ENCODE data around the gene ZSCAN22.

Gene ZSCAN22

GRCh38 chr19:58350871-58351557, 24.2 kb downstream of the ZSCAN22 start:
- H3K4me1 ChIP-seq (ENCODE audit: control insufficient read depth, insufficient read depth, low read length): no peaks in the 10 kb centered on the region
- H3K4me3 ChIP-seq (ENCODE audit: low read length): no peak overlapping the region
- H3K36me3 ChIP-seq (ENCODE audit: control insufficient read depth, insufficient read depth, low read length): no peaks in the 10 kb centered on the region; the same call in 1 of the 2 replicates
- no CpG with 5 or more reads among the region's 34 CpGs for WGBS (ENCODE audit: insufficient coverage, insufficient read length)
- no peaks in the 10 kb centered on the region; the same call in 1 of the 2 replicates for H3K27me3 ChIP-seq (ENCODE audit: control insufficient read depth, insufficient read depth, low read length)
- no peak for DNase-seq (ENCODE audit: low read depth, low spot score)
- no peak overlapping the region for H3K27ac ChIP-seq (ENCODE audit: low read length)
- H3K9me3 ChIP-seq (ENCODE audit: control insufficient read depth, insufficient read depth, low read length): no peaks in the 10 kb centered on the region

- no peaks in the 10 kb centered on the region; the same call in 1 of the 2 replicates for H3K27me3 ChIP-seq (ENCODE audit: control insufficient read depth, insufficient read depth, low read length)
- DNase-seq (ENCODE audit: low read depth, low spot score): no peak
- WGBS (ENCODE audit: insufficient coverage, insufficient read length): no CpG with 5 or more reads among the region's 9 CpGs
- H3K27ac ChIP-seq (ENCODE audit: low read length): no peak overlapping the region
- H3K9me3 ChIP-seq (ENCODE audit: control insufficient read depth, insufficient read depth, low read length): no peaks in the 10 kb centered on the region
- no peaks in the 10 kb centered on the region for H3K4me1 ChIP-seq (ENCODE audit: control insufficient read depth, insufficient read depth, low read length)
- peaks cover 1% of the 10 kb centered on the region; the same call in 1 of the 2 replicates for H3K36me3 ChIP-seq (ENCODE audit: control insufficient read depth, insufficient read depth, low read length)
- H3K4me3 ChIP-seq (ENCODE audit: low read length): no peak overlapping the region
Measured at GRCh38 chr19:58351558-58351878, 24.7 kb downstream of the ZSCAN22 start.

- DNase-seq (ENCODE audit: low read depth, low spot score): no peak
- WGBS (ENCODE audit: insufficient coverage, insufficient read length): no CpG with 5 or more reads among the region's 23 CpGs
- Histone ChIP-seq H3K4me3 (ENCODE audit: low read length) (no peak overlapping the region), H3K4me1 (ENCODE audit: control insufficient read depth, insufficient read depth, low read length) (no peaks in the 10 kb centered on the region), H3K27ac (ENCODE audit: low read length) (no peak overlapping the region), H3K36me3 (ENCODE audit: control insufficient read depth, insufficient read depth, low read length) (peaks cover 5% of the 10 kb centered on the region; the same call in 1 of the 2 replicates), H3K27me3 (ENCODE audit: control insufficient read depth, insufficient read depth, low read length) (no peaks in the 10 kb centered on the region; the same call in 1 of the 2 replicates), H3K9me3 (ENCODE audit: control insufficient read depth, insufficient read depth, low read length) (no peaks in the 10 kb centered on the region)
Measured at GRCh38 chr19:58351990-58352755, 25.4 kb downstream of the ZSCAN22 start.

- H3K36me3 ChIP-seq (ENCODE audit: control insufficient read depth, insufficient read depth, low read length): peaks cover 5% of the 10 kb centered on the region; the same call in 1 of the 2 replicates
- H3K27me3 ChIP-seq (ENCODE audit: control insufficient read depth, insufficient read depth, low read length): no peaks in the 10 kb centered on the region
- WGBS (ENCODE audit: insufficient coverage, insufficient read length): no CpG with 5 or more reads among the region's 26 CpGs
- DNase-seq (ENCODE audit: low read depth, low spot score): no peak
- no peak within 1 kb of the TSS for H3K4me3 ChIP-seq (ENCODE audit: low read length)
- H3K27ac ChIP-seq (ENCODE audit: low read length): no peak within 1 kb of the TSS
- peaks cover 1% of the 10 kb centered on the region; the same call in 1 of the 2 replicates for H3K4me1 ChIP-seq (ENCODE audit: control insufficient read depth, insufficient read depth, low read length)
- no peaks in the 10 kb centered on the region for H3K9me3 ChIP-seq (ENCODE audit: control insufficient read depth, insufficient read depth, low read length)
Measured at GRCh38 chr19:58352760-58353671, 26.2 kb downstream of the ZSCAN22 start, which contains the start of gene A1BG. Gene A1BG, minus strand, starts transcription at chr19:58353492. Its CDS starts 55 bp downstream, at chr19:58353437.

- Histone ChIP-seq H3K4me1 (ENCODE audit: control insufficient read depth, insufficient read depth, low read length) (peaks cover 2% of the 10 kb centered on the region; the same call in 1 of the 2 replicates), H3K36me3 (ENCODE audit: control insufficient read depth, insufficient read depth, low read length) (peaks cover 5% of the 10 kb centered on the region; the same call in 1 of the 2 replicates), H3K9me3 (ENCODE audit: control insufficient read depth, insufficient read depth, low read length) (no peaks in the 10 kb centered on the region), H3K4me3 (ENCODE audit: low read length) (no peak overlapping the region), H3K27ac (ENCODE audit: low read length) (no peak overlapping the region), H3K27me3 (ENCODE audit: control insufficient read depth, insufficient read depth, low read length) (no peaks in the 10 kb centered on the region)
- no CpG with 5 or more reads among the region's 15 CpGs for WGBS (ENCODE audit: insufficient coverage, insufficient read length)
- DNase-seq (ENCODE audit: low read depth, low spot score): no peak
Measured at GRCh38 chr19:58353717-58354477, 27.1 kb downstream of the ZSCAN22 start.

GRCh38 chr19:58354478-58355030, 27.8 kb downstream of the ZSCAN22 start:
- Histone ChIP-seq H3K27ac (ENCODE audit: low read length) (no peak overlapping the region), H3K4me1 (ENCODE audit: control insufficient read depth, insufficient read depth, low read length) (peaks cover 2% of the 10 kb centered on the region; the same call in 1 of the 2 replicates), H3K9me3 (ENCODE audit: control insufficient read depth, insufficient read depth, low read length) (no peaks in the 10 kb centered on the region), H3K36me3 (ENCODE audit: control insufficient read depth, insufficient read depth, low read length) (peaks cover 5% of the 10 kb centered on the region; the same call in 1 of the 2 replicates), H3K27me3 (ENCODE audit: control insufficient read depth, insufficient read depth, low read length) (no peaks in the 10 kb centered on the region), H3K4me3 (ENCODE audit: low read length) (no peak overlapping the region)
- DNase-seq (ENCODE audit: low read depth, low spot score): no peak
- WGBS (ENCODE audit: insufficient coverage, insufficient read length): no CpG with 5 or more reads among the region's 6 CpGs

- no peak overlapping the region for H3K4me3 ChIP-seq (ENCODE audit: low read length)
- DNase-seq (ENCODE audit: low read depth, low spot score): no peak
- no CpG with 5 or more reads among the region's 10 CpGs for WGBS (ENCODE audit: insufficient coverage, insufficient read length)
Measured at GRCh38 chr19:58355215-58355796, 28.5 kb downstream of the ZSCAN22 start.

GRCh38 chr19:58355908-58356765, 29.3 kb downstream of the ZSCAN22 start:
- no peak overlapping the region for H3K4me3 ChIP-seq (ENCODE audit: low read length)
- H3K9me3 ChIP-seq (ENCODE audit: control insufficient read depth, insufficient read depth, low read length): no peaks in the 10 kb centered on the region
- no peak overlapping the region for H3K27ac ChIP-seq (ENCODE audit: low read length)
- peaks cover 5% of the 10 kb centered on the region; the same call in 1 of the 2 replicates for H3K36me3 ChIP-seq (ENCODE audit: control insufficient read depth, insufficient read depth, low read length)
- H3K27me3 ChIP-seq (ENCODE audit: control insufficient read depth, insufficient read depth, low read length): no peaks in the 10 kb centered on the region
- peaks cover 2% of the 10 kb centered on the region; the same call in 1 of the 2 replicates for H3K4me1 ChIP-seq (ENCODE audit: control insufficient read depth, insufficient read depth, low read length)
- no CpG with 5 or more reads among the region's 94 CpGs for WGBS (ENCODE audit: insufficient coverage, insufficient read length)
- no peak for DNase-seq (ENCODE audit: low read depth, low spot score)

More at GRCh38 chr19:58355215-58355796, 28.5 kb downstream of the ZSCAN22 start:
- Histone ChIP-seq H3K36me3 (ENCODE audit: control insufficient read depth, insufficient read depth, low read length) (peaks cover 5% of the 10 kb centered on the region; the same call in 1 of the 2 replicates), H3K9me3 (ENCODE audit: control insufficient read depth, insufficient read depth, low read length) (no peaks in the 10 kb centered on the region), H3K4me1 (ENCODE audit: control insufficient read depth, insufficient read depth, low read length) (peaks cover 2% of the 10 kb centered on the region; the same call in 1 of the 2 replicates), H3K27ac (ENCODE audit: low read length) (no peak overlapping the region), H3K27me3 (ENCODE audit: control insufficient read depth, insufficient read depth, low read length) (no peaks in the 10 kb centered on the region)
